K562 (cell line): ENCODE results near the gene DOK4. TPM values are rescaled to one million over a fixed set of nuclear protein-coding genes. Genes with fewer than 3 reads are reported as not detected.

Experiments
- ATAC-seq: fragments of 200-7000 bp; cut with Tn5 transposase; 3 replicates; pipeline ENCODE4 v1.9.1; 2020; ENCODE audit warnings: moderate library complexity
- BruUV-seq: library from RNA; stranded (reverse); fragments of 400-500 nt; replicated peaks from 2 replicates; lab custom pipeline; 2021; lab: Mats Ljungman, UMichigan
- CTCF ChIA-PET: fragments of 300-600 bp; formaldehyde crosslinking; extraction: SDS; loops from one replicate; lab custom pipeline; 2021; ENCODE audit warnings: low intra/inter-chr PET ratio; lab: Yijun Ruan, JAX
- POLR2A ChIA-PET: fragments of 300-600, 350-650 bp; sonication (Branson Sonifier 250); formaldehyde crosslinking; extraction: SDS; loops from one replicate; lab custom pipeline; 2021; ENCODE audit warnings: antibody characterized with exemption, inconsistent platforms; lab: Yijun Ruan, JAX
- DNase-seq, 4 experiments: peaks; one replicate each; pipeline versions ENCODE4 v3.0.0 to v3.0.0-alpha.2; 2011 to 2018; ENCODE audit warnings: low spot score in 3 of 4, mixed read lengths in 3 of 4; ENCODE audit errors: extremely low read depth in 1 of 4
- FAIRE-seq: peaks from 2 replicates; lab custom pipeline; 2011; peaks lifted over from hg19 to GRCh38; lab: Jason Lieb, UNC
- H2AFZ ChIP-seq: 2 replicates; pipeline ENCODE4 v1.6.0; 2011; ENCODE audit warnings: low read depth, low read length, control low read depth, inconsistent platforms
- H3K27ac ChIP-seq: fragments of 200-600 bp; 3 replicates; pipeline ENCODE4 v1.8.0; 2011; ENCODE audit warnings: low read depth, mild to moderate bottlenecking, control low read depth, inconsistent platforms, low read length, moderate library complexity, mixed read lengths; ENCODE audit errors: extremely low read depth
- H3K27me3 ChIP-seq, 2 experiments: fragments of 300-600 bp in 1 of 2; 2 replicates in 1 of 2; 3 replicates in 1 of 2; pipeline versions ENCODE4 v1.6.0 to v1.8.0; 2011; ENCODE audit warnings: inconsistent platforms in 2 of 2, low read length in 2 of 2, mild to moderate bottlenecking in 1 of 2, mixed read lengths in 1 of 2, moderate library complexity in 1 of 2; ENCODE audit not compliant: control insufficient read depth in 2 of 2, insufficient read depth in 2 of 2
- H3K36me3 ChIP-seq: fragments of 300-600 bp; 3 replicates; pipeline ENCODE4 v1.8.0; 2011; ENCODE audit warnings: mild to moderate bottlenecking, low read length, inconsistent platforms; ENCODE audit not compliant: control insufficient read depth, insufficient read depth
- H3K4me1 ChIP-seq, 2 experiments: fragments of 200-600 bp in 1 of 2; replicated peaks in 1 of 2; 2 replicates in 1 of 2; 3 replicates in 1 of 2; pipeline versions ENCODE4 v1.5.1 to v1.8.0; 2011; ENCODE audit warnings: inconsistent platforms in 2 of 2, low read length in 2 of 2, mild to moderate bottlenecking in 1 of 2, mixed read lengths in 1 of 2, moderate library complexity in 1 of 2; ENCODE audit not compliant: control insufficient read depth in 2 of 2, insufficient read depth in 2 of 2
- H3K4me2 ChIP-seq: 2 replicates; pipeline ENCODE4 v1.6.1; 2011; ENCODE audit warnings: low read length, control low read depth, inconsistent platforms, mixed read lengths; ENCODE audit not compliant: insufficient read depth
- H3K4me3 ChIP-seq: fragments of 200-600 bp; sonication (generic), shearing (Covaris generic); 2 replicates; pipeline ENCODE4 v1.5.1; 2016; ENCODE audit warnings: control low read depth, inconsistent platforms
- H3K79me2 ChIP-seq: fragments of 200-600 bp; 3 replicates; pipeline ENCODE4 v1.8.0; 2011; ENCODE audit warnings: low read length, inconsistent platforms; ENCODE audit not compliant: control insufficient read depth, insufficient read depth
- H3K9ac ChIP-seq, 2 experiments: 2 replicates each; pipeline versions ENCODE4 v1.6.0 to v1.6.1; 2011; ENCODE audit warnings: low read depth in 2 of 2, low read length in 2 of 2, control low read depth in 1 of 2, inconsistent platforms in 1 of 2, mild to moderate bottlenecking in 1 of 2, mixed read lengths in 1 of 2; ENCODE audit not compliant: insufficient read depth in 1 of 2
- H3K9me1 ChIP-seq: one replicate; pipeline ENCODE4 v1.6.0; 2011; ENCODE audit warnings: inconsistent platforms, mild to moderate bottlenecking, low read length, moderate library complexity; ENCODE audit not compliant: control insufficient read depth, insufficient read depth
- H3K9me3 ChIP-seq: replicated peaks from 2 replicates; pipeline ENCODE4 v1.5.1; 2011; ENCODE audit warnings: low read depth, low read length, inconsistent platforms; ENCODE audit not compliant: control insufficient read depth, insufficient read depth
- H4K20me1 ChIP-seq: replicated peaks from 2 replicates; pipeline ENCODE4 v1.6.1; 2011; ENCODE audit warnings: low read length, inconsistent platforms, mixed read lengths; ENCODE audit not compliant: control insufficient read depth, insufficient read depth
- HNRNPLL ChIP-seq: fragments of 200-400 bp; formaldehyde crosslinking; IDR thresholded peaks from 2 replicates; pipeline ENCODE4 v1.6.1; 2017; ENCODE audit warnings: low read length, low read depth, mild to moderate bottlenecking; ENCODE audit not compliant: poor library complexity, severe bottlenecking
- MBD2 ChIP-seq: sonication (generic); IDR thresholded peaks from 2 replicates; pipeline ENCODE4 v1.6.1; 2016; ENCODE audit warnings: low read depth, borderline replicate concordance
- PRMT5 ChIP-seq: sonication (generic); formaldehyde crosslinking; IDR thresholded peaks from 2 replicates; pipeline ENCODE4 v1.5.0; 2020; ENCODE audit warnings: missing genetic modification reagents
- RHOXF2B ChIP-seq: fragments of 250-450 bp; sonication (Bioruptor Pico); conservative IDR thresholded peaks from 2 replicates; pipeline ENCODE4 v1.5.1; 2021
- SIN3B ChIP-seq: fragments of 450-650 bp; IDR thresholded peaks from 2 replicates; pipeline ENCODE4 v1.6.1; 2017; ENCODE audit warnings: low read depth, mild to moderate bottlenecking, moderate library complexity
- TFAP4 ChIP-seq: sonication (generic); formaldehyde crosslinking; IDR thresholded peaks from 2 replicates; pipeline ENCODE4 v1.8.0; 2022; ENCODE audit warnings: missing genetic modification reagents, mild to moderate bottlenecking, moderate library complexity, borderline replicate concordance
- ZNF431 ChIP-seq: sonication (generic); formaldehyde crosslinking; IDR thresholded peaks from 2 replicates; pipeline ENCODE4 v1.8.0; 2022; ENCODE audit warnings: mild to moderate bottlenecking, missing genetic modification reagents
- ZNF76 ChIP-seq: fragments of 250-450 bp; sonication (Bioruptor Pico); IDR thresholded peaks from 2 replicates; pipeline ENCODE4 v1.4.0; 2020; ENCODE audit warnings: mild to moderate bottlenecking, moderate library complexity, borderline replicate concordance
- WGBS: fragments of 100-300 bp; shearing (Covaris generic); methylation state at CpG from one replicate; pipeline ENCODE4 v1.1.6; 2016; ENCODE audit warnings: low coverage, mixed read lengths; ENCODE audit not compliant: insufficient coverage; ENCODE audit errors: missing lambda C conversion rate; 5-methylcytosine and 5-hydroxymethylcytosine counted together
- in situ Hi-C: fragments of 300-500 bp; cut with MboI; formaldehyde crosslinking; loops from 4 replicates; pipeline ENCODE4 v1.15.0; 2018; ENCODE audit warnings: inconsistent platforms, mixed read lengths
- intact Hi-C: fragments of 100-400 bp; cut with micrococcal nuclease; formaldehyde crosslinking; loops from 2 replicates; pipeline ENCODE4 v1.14.2; 2022
- polyA plus RNA-seq, 8 experiments: library from polyadenylated mRNA; depleted of rRNA in 4 of 8; stranded (reverse) in 5 of 8; unstranded in 3 of 8; fragments of >200 nt; fragmentation: Nextera tagmentation in 2 of 8; fragmentation: Illumina TruSeq in 1 of 8; extraction: Ambion mirVana in 2 of 8; extraction: Trizol in 1 of 8; gene quantifications; 2 replicates each; pipeline versions ENCODE4 v1.2.1 to v1.2.3, GENCODE V29; 2011 to 2014; ENCODE audit warnings: inconsistent platforms in 1 of 8, missing spikeins in 1 of 8
- total RNA-seq, 7 experiments: library from RNA; depleted of rRNA in 6 of 7; stranded (reverse); fragments of >200 nt in 6 of 7; fragmentation: Illumina TruSeq in 2 of 7; extraction: Trizol in 2 of 7; gene quantifications; 2 replicates each; pipeline versions ENCODE4 v1.2.1 to v1.2.3, GENCODE V29; 2011 to 2021; ENCODE audit warnings: low replicate concordance in 1 of 7
- TF ChIP-seq, protein P1 (sequence below): fragments of 450-650 bp; formaldehyde crosslinking; IDR thresholded peaks from 2 replicates; pipeline ENCODE4 v1.4.0; 2020; ENCODE audit warnings: mild to moderate bottlenecking, moderate library complexity
- TF ChIP-seq, protein P2 (sequence below): sonication (generic); formaldehyde crosslinking; IDR thresholded peaks from 2 replicates; pipeline ENCODE4 v1.8.0; 2023; ENCODE audit warnings: missing genetic modification reagents, mild to moderate bottlenecking, borderline replicate concordance

The DOK4 gene
- total and polyA plus RNA-seq, 9 of the 15 experiments (the other 6 are each of a cell fraction or from before 2014, with no cell fraction given): 0.10 to 14.4 (median 8.3) TPM

GRCh38 chr16:57485916-57486857, at the start of gene DOK4 (continued):
- TF ChIP-seq TFAP4 (CRISPR knock-in tag): peak; percentile 35; the same call in 1 of the 2 replicates
- TF ChIP-seq, protein P1, sequence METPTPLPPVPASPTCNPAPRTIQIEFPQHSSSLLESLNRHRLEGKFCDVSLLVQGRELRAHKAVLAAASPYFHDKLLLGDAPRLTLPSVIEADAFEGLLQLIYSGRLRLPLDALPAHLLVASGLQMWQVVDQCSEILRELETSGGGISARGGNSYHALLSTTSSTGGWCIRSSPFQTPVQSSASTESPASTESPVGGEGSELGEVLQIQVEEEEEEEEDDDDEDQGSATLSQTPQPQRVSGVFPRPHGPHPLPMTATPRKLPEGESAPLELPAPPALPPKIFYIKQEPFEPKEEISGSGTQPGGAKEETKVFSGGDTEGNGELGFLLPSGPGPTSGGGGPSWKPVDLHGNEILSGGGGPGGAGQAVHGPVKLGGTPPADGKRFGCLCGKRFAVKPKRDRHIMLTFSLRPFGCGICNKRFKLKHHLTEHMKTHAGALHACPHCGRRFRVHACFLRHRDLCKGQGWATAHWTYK (CRISPR knock-in tag): peak; percentile 38; the same call in 1 of the 2 replicates
- TF ChIP-seq SIN3B: 0 out of 2 replicates have a peak, but pooled peaks have one; percentile 28

- intact Hi-C loops (no loop called here), in situ Hi-C loops (no loop called here)
- Histone ChIP-seq H3K9me3 (no peaks in the 10 kb centered on the region), H3K4me3 (peak overlapping the region; percentile 78), H3K9ac (peak overlapping the region; percentile 65 to 92; a peak in 3 of 4 replicates), H4K20me1 (no peaks in the 10 kb centered on the region), H3K36me3 (no peaks in the 10 kb centered on the region), H3K9me1 (no peaks in the 10 kb centered on the region), H3K27me3 (no peaks in the 10 kb centered on the region), H3K79me2 (no peaks in the 10 kb centered on the region), H3K4me2 (peak overlapping the region; percentile 86), H3K27ac (peak overlapping the region; percentile 80), H2AFZ (peak overlapping the region; percentile 94), H3K4me1 (peaks cover 22 to 46% of the 10 kb centered on the region in 2 experiments; a peak in 4 of 5 replicates)
- peak; percentile 76 for FAIRE-seq
- CTCF ChIA-PET: no interaction called here
- BruUV-seq: no TSS peak
- DNase-seq: peak; percentile 92 to 99 (median 99)
- WGBS: 8% methylated on average over 6 of the region's 50 CpGs
- peak; percentile 99 for ATAC-seq
- POLR2A ChIA-PET: interaction anchor here (0.7 kb wide), 1 partner anchor 10 kb away, joined by 3 read pairs; no protein-coding TSS in a partner anchor
- TF ChIP-seq MBD2 (peak; percentile 92; the same call in 1 of the 2 replicates), PRMT5 (CRISPR knock-in tag) (no peak), ZNF431 (CRISPR knock-in tag) (no peak), RHOXF2B (no peak), HNRNPLL (peak; percentile 80), ZNF76 (CRISPR knock-in tag) (no peak)
- TF ChIP-seq, protein P2, sequence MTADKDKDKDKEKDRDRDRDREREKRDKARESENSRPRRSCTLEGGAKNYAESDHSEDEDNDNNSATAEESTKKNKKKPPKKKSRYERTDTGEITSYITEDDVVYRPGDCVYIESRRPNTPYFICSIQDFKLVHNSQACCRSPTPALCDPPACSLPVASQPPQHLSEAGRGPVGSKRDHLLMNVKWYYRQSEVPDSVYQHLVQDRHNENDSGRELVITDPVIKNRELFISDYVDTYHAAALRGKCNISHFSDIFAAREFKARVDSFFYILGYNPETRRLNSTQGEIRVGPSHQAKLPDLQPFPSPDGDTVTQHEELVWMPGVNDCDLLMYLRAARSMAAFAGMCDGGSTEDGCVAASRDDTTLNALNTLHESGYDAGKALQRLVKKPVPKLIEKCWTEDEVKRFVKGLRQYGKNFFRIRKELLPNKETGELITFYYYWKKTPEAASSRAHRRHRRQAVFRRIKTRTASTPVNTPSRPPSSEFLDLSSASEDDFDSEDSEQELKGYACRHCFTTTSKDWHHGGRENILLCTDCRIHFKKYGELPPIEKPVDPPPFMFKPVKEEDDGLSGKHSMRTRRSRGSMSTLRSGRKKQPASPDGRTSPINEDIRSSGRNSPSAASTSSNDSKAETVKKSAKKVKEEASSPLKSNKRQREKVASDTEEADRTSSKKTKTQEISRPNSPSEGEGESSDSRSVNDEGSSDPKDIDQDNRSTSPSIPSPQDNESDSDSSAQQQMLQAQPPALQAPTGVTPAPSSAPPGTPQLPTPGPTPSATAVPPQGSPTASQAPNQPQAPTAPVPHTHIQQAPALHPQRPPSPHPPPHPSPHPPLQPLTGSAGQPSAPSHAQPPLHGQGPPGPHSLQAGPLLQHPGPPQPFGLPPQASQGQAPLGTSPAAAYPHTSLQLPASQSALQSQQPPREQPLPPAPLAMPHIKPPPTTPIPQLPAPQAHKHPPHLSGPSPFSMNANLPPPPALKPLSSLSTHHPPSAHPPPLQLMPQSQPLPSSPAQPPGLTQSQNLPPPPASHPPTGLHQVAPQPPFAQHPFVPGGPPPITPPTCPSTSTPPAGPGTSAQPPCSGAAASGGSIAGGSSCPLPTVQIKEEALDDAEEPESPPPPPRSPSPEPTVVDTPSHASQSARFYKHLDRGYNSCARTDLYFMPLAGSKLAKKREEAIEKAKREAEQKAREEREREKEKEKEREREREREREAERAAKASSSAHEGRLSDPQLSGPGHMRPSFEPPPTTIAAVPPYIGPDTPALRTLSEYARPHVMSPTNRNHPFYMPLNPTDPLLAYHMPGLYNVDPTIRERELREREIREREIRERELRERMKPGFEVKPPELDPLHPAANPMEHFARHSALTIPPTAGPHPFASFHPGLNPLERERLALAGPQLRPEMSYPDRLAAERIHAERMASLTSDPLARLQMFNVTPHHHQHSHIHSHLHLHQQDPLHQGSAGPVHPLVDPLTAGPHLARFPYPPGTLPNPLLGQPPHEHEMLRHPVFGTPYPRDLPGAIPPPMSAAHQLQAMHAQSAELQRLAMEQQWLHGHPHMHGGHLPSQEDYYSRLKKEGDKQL: no peak
Measured at GRCh38 chr16:57535680-57536305, 49.5 kb upstream of the DOK4 start.
